Ovary (tissue), 3 donors: Measurements from ENCODE around the gene GUK1.

ENCODE experiments used
- EP300 ChIP-seq: sonication (generic); formaldehyde crosslinking; IDR thresholded peaks from one replicate; pipeline ENCODE4 v1.6.1; 2017; ENCODE audit warnings: antibody characterized with exemption
- POLR2A ChIP-seq: fragments of 450-650 bp; IDR thresholded peaks from one replicate; pipeline ENCODE4 v1.6.1; 2017; ENCODE audit warnings: antibody characterized with exemption, mild to moderate bottlenecking, moderate library complexity
- TF ChIP-seq, protein P1 (sequence below), 3 donors: fragments of 450-650 bp in 2 of 3; fragments of 200-600 bp in 1 of 3; IDR thresholded peaks; one replicate each; pipeline versions ENCODE4 v1.5.1 to v1.8.0; 2016 to 2022; ENCODE audit warnings: antibody characterized with exemption in 3 of 3, mild to moderate bottlenecking in 1 of 3
- donor health status: DM: no; HTN: no; CAD: no.

GRCh38 chr1:228157729-228158126 is 17.6 kb downstream of the GUK1 start:
- TF ChIP-seq POLR2A (no peak), EP300 (no peak)
- TF ChIP-seq, protein P1, sequence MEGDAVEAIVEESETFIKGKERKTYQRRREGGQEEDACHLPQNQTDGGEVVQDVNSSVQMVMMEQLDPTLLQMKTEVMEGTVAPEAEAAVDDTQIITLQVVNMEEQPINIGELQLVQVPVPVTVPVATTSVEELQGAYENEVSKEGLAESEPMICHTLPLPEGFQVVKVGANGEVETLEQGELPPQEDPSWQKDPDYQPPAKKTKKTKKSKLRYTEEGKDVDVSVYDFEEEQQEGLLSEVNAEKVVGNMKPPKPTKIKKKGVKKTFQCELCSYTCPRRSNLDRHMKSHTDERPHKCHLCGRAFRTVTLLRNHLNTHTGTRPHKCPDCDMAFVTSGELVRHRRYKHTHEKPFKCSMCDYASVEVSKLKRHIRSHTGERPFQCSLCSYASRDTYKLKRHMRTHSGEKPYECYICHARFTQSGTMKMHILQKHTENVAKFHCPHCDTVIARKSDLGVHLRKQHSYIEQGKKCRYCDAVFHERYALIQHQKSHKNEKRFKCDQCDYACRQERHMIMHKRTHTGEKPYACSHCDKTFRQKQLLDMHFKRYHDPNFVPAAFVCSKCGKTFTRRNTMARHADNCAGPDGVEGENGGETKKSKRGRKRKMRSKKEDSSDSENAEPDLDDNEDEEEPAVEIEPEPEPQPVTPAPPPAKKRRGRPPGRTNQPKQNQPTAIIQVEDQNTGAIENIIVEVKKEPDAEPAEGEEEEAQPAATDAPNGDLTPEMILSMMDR (IDR thresholded peaks at IDR 0.05), result no peak
